A673 (cell line): ENCODE results near the gene ATXN10. TPM values are rescaled to one million over a fixed set of nuclear protein-coding genes. Genes with fewer than 3 reads are reported as not detected.

Source experiments
- BruUV-seq: library from RNA; stranded (reverse); fragments of 400-500 nt; replicated peaks from 2 replicates; lab custom pipeline; 2021; lab: Mats Ljungman, UMichigan
- CTCF ChIA-PET: fragments of 300-600 bp; sonication (Branson Sonifier 250); formaldehyde crosslinking; loops from one replicate; lab custom pipeline; 2022; ENCODE audit warnings: antibody characterized with exemption; lab: Charles Lee
- POLR2A ChIA-PET: fragments of 300-600 bp; sonication (Branson Sonifier 250); formaldehyde crosslinking; loops from one replicate; lab custom pipeline; 2022; ENCODE audit warnings: antibody characterized with exemption; ENCODE audit not compliant: low non-redundant PET; lab: Charles Lee
- DNase-seq: peaks from one replicate; pipeline ENCODE4 v3.0.0-alpha.2; 2015; ENCODE audit warnings: low spot score
- H3K27ac ChIP-seq: fragments of 200-600 bp; sonication (generic); 2 replicates; pipeline ENCODE4 v1.5.1; 2016; ENCODE audit warnings: mixed run types, low read depth, mild to moderate bottlenecking, mixed read lengths, antibody characterized with exemption, low read length; ENCODE audit not compliant: poor library complexity, severe bottlenecking
- H3K27me3 ChIP-seq: fragments of 200-600 bp; sonication (generic); replicated peaks from 2 replicates; pipeline ENCODE4 v1.6.1; 2017; ENCODE audit warnings: mixed run types, low read depth, mild to moderate bottlenecking, mixed read lengths, antibody characterized with exemption, low read length; ENCODE audit not compliant: insufficient read depth, poor library complexity
- H3K36me3 ChIP-seq: fragments of 200-600 bp; sonication (generic); 2 replicates; pipeline ENCODE4 v1.6.1; 2016; ENCODE audit warnings: mixed run types, mild to moderate bottlenecking, mixed read lengths, antibody characterized with exemption, low read length; ENCODE audit not compliant: insufficient read depth, poor library complexity, severe bottlenecking
- H3K4me1 ChIP-seq: fragments of 200-600 bp; sonication (generic); 2 replicates; pipeline ENCODE4 v1.6.1; 2017; ENCODE audit warnings: mixed run types, mild to moderate bottlenecking, mixed read lengths, antibody characterized with exemption, low read length; ENCODE audit not compliant: insufficient read depth, poor library complexity, severe bottlenecking
- H3K4me3 ChIP-seq: fragments of 200-600 bp; sonication (generic); 2 replicates; pipeline ENCODE4 v1.5.1; 2016; ENCODE audit warnings: low read depth, mixed run types, mild to moderate bottlenecking, mixed read lengths, low read length; ENCODE audit not compliant: poor library complexity, severe bottlenecking
- H3K9me3 ChIP-seq: fragments of 200-600 bp; sonication (generic); 2 replicates; pipeline ENCODE4 v1.6.1; 2016; ENCODE audit warnings: mixed run types, low read depth, mild to moderate bottlenecking, mixed read lengths, antibody characterized with exemption, low read length; ENCODE audit not compliant: poor library complexity, severe bottlenecking
- EZH2 ChIP-seq: fragments of 200-600 bp; sonication (generic); IDR thresholded peaks from 2 replicates; pipeline ENCODE4 v1.6.1; 2017; ENCODE audit warnings: borderline replicate concordance, low read depth, mild to moderate bottlenecking, mixed read lengths, antibody characterized with exemption, low read length; ENCODE audit not compliant: poor library complexity, severe bottlenecking
- intact Hi-C: fragments of 100-400 bp; cut with micrococcal nuclease; formaldehyde crosslinking; loops from one replicate; pipeline ENCODE4 v1.10.0; 2022; ENCODE audit not compliant: unreplicated experiment
- total RNA-seq: library from RNA; stranded (reverse); gene quantifications from 2 replicates; pipeline ENCODE4 v1.2.3, GENCODE V29; 2021
- TF ChIP-seq, protein P1 (sequence below): fragments of 300-800, 200-600 bp; sonication (generic); conservative IDR thresholded peaks from 2 replicates; pipeline ENCODE4 v1.5.1; 2017; ENCODE audit warnings: low read depth, mild to moderate bottlenecking, antibody characterized with exemption, low read length, moderate library complexity, mixed read lengths

Gene ATXN10
- total RNA-seq, 1 experiment from 2014 or later = 294 TPM

DNA sequence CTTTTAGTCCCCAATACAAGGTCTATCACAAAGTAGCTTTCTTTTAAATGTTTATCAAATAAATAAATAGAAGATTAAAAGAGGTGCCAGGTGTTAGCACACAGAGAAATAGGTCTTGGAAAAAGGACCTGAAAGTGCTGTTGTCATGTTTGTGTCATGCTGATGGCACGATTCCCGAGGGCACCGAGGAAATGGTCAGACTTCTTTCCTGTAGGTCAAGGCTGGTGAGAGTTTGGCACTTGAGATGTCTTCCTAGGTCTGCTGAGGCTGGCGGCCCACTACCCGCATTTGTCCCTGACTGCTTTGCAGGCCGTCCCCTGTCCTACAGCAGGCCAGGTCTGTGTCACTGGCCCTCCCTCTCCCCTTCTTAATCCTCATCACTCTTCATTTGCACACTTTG is 112.1 kb downstream of the ATXN10 start:
- POLR2A ChIA-PET = no interaction called here
- CTCF ChIA-PET = no interaction called here
- H3K9me3 ChIP-seq = no peaks in the 10 kb centered on the region
- H3K4me3 ChIP-seq = no peak overlapping the region
- DNase-seq = no peak
- H3K36me3 ChIP-seq = no peaks in the 10 kb centered on the region
- intact Hi-C loops = no loop called here
- H3K27ac ChIP-seq = no peak overlapping the region
- no TSS peak for BruUV-seq
- TF ChIP-seq EZH2 = no peak
- TF ChIP-seq, protein P1, sequence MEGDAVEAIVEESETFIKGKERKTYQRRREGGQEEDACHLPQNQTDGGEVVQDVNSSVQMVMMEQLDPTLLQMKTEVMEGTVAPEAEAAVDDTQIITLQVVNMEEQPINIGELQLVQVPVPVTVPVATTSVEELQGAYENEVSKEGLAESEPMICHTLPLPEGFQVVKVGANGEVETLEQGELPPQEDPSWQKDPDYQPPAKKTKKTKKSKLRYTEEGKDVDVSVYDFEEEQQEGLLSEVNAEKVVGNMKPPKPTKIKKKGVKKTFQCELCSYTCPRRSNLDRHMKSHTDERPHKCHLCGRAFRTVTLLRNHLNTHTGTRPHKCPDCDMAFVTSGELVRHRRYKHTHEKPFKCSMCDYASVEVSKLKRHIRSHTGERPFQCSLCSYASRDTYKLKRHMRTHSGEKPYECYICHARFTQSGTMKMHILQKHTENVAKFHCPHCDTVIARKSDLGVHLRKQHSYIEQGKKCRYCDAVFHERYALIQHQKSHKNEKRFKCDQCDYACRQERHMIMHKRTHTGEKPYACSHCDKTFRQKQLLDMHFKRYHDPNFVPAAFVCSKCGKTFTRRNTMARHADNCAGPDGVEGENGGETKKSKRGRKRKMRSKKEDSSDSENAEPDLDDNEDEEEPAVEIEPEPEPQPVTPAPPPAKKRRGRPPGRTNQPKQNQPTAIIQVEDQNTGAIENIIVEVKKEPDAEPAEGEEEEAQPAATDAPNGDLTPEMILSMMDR = no peak
- H3K4me1 ChIP-seq = peaks cover 4% of the 10 kb centered on the region
- H3K27me3 ChIP-seq = no peaks in the 10 kb centered on the region

DNA sequence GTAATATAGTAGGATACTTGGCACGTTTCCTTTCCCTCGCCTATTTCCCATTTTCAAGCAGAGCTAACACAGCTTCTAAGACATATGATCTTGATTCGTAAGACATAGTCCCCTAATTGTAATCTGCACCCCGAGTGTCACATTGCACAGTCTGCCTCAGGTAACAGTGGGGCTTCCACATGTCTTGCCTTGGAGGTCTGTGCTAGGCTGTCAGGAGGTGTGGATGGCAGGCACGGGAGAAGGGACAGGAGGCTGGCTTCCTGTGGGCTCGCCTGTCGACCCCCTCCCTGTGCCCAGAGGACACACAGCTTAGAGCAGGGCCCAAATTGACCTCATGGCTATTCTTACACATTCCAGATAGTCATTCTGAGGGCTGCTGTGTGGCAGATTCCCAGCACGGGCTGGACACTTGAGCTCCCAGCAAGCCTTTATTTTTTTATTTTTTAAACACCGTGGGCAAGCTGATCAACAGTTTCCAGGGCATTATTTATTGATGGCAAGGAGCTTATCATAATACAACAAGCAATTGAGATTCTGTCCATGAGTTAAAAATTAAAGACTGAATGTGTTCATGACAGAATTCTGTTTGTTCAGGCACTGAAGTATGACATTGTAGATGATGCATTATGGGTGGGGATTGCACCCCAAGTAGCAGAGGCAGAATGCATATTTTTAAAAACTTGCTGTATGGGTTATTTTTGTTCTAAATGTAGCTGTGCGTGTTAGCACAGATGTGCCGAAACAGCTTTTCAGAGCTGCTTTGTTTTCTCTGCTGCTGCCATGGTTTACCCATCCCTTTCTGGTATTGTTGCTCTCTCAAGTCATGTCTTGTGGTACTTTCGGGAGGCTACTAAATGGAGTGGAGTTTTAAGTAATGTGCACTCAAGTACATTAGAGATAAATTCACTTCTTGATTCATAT is 113.0 kb downstream of the ATXN10 start:
- ChIA-PET POLR2A (no interaction called here), CTCF (no interaction called here)
- no peak for DNase-seq
- no peaks in the 10 kb centered on the region for H3K27me3 ChIP-seq
- TF ChIP-seq EZH2 = no peak
- TF ChIP-seq, protein P1 = no peak
- intact Hi-C loops = no loop called here
- no peaks in the 10 kb centered on the region for H3K36me3 ChIP-seq
- H3K4me3 ChIP-seq = no peak overlapping the region
- no TSS peak for BruUV-seq
- no peaks in the 10 kb centered on the region for H3K9me3 ChIP-seq
- H3K27ac ChIP-seq = no peak overlapping the region
- H3K4me1 ChIP-seq = peaks cover 4% of the 10 kb centered on the region

- intact Hi-C loops = no loop called here
- ChIA-PET CTCF (no interaction called here), POLR2A (no interaction called here)
- TF ChIP-seq, protein P1 = no peak
- no peak for TF ChIP-seq EZH2
- Histone ChIP-seq H3K36me3 (no peaks in the 10 kb centered on the region), H3K4me3 (no peak overlapping the region), H3K4me1 (peaks cover 4% of the 10 kb centered on the region), H3K9me3 (no peaks in the 10 kb centered on the region), H3K27me3 (no peaks in the 10 kb centered on the region), H3K27ac (no peak overlapping the region)
- DNase-seq = no peak
- BruUV-seq = no TSS peak
Measured at GRCh38 chr22:45785458-45785857, 113.8 kb downstream of the ATXN10 start.
